Measurements from ENCODE around the gene BRMS1.

The BRMS1 gene

DNA sequence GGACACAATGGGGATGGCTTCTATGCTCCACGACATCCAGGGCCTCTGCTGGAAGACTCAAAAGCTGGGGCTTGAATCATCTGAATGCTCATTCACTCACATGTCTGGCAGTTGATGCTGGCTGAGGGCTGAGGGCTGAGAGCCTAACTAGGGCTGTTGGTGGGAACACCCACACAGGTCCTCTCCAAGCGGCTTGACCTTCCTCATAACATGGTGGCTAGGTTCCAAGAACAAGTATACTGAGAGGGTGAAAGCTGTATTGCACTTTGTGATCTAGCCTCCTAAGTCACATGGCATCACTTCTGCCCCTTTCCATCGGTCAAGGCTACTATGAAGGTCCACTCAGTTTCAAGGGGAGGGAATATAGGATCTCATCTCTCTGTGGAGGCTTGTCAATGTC lies 45.7 kb downstream of the BRMS1 start:
- no peak for TF ChIP-seq ZNF274 (IDR thresholded peaks at IDR 0.05; ENCODE audit: low read depth, low read length)
- no peak overlapping the region for H3K4me3 ChIP-seq (ENCODE audit: low read length)

- H3K4me3 ChIP-seq (ENCODE audit: low read length): no peak overlapping the region
- no peak for TF ChIP-seq ZNF274 (IDR thresholded peaks at IDR 0.05; ENCODE audit: low read depth, low read length)
These were observed 47.3 kb downstream of the BRMS1 start for GRCh38 chr11:66297610-66298009.

DNA sequence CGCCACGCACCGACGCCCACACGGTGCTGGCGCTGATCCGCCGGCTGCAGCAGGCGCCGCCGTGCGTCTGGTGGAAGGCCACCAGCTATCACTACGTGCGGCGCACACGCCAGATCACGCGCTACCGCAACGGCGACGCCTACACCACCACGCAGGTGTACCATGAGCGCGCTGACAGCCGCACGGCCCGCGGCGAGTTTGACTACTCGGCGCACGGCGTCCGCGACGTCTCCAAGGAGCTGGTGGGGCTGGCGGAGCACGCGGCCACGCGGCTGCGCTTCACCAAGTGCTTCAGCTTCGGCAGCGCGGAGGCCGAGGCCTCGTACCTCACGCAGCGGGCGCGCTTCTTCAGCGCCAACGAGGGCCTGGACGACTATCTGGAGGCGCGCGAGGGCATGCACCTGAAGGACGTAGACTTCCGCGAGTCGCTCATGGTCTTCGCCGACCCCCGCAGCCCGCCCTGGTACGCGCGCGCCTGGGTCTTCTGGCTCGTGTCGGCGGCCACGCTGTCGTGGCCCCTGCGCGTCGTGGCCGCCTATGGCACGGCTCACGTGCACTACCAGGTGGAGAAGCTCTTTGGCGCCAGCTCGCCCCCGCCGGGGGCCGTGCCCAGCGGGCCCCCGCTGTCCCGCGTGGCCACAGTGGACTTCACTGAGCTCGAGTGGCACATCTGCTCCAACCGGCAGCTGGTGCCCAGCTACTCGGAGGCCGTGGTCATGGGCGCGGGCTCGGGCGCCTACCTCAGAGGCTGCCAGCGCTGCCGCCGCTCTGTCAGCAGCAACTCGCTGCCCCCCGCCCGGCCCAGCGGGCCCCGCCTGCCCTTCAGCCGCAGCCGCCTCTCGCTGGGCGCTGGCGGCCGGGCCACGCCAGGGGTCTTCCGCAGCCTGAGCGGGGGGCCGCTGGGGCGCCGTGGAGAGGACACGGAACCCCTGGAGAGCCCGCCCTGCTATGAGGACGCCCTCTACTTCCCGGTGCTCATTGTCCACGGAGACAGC lies 50.0 kb downstream of the BRMS1 start:
- TF ChIP-seq ZNF274 (IDR thresholded peaks at IDR 0.05; ENCODE audit: low read depth, low read length): no peak
- no peak overlapping the region for H3K4me3 ChIP-seq (ENCODE audit: low read length)

DNA sequence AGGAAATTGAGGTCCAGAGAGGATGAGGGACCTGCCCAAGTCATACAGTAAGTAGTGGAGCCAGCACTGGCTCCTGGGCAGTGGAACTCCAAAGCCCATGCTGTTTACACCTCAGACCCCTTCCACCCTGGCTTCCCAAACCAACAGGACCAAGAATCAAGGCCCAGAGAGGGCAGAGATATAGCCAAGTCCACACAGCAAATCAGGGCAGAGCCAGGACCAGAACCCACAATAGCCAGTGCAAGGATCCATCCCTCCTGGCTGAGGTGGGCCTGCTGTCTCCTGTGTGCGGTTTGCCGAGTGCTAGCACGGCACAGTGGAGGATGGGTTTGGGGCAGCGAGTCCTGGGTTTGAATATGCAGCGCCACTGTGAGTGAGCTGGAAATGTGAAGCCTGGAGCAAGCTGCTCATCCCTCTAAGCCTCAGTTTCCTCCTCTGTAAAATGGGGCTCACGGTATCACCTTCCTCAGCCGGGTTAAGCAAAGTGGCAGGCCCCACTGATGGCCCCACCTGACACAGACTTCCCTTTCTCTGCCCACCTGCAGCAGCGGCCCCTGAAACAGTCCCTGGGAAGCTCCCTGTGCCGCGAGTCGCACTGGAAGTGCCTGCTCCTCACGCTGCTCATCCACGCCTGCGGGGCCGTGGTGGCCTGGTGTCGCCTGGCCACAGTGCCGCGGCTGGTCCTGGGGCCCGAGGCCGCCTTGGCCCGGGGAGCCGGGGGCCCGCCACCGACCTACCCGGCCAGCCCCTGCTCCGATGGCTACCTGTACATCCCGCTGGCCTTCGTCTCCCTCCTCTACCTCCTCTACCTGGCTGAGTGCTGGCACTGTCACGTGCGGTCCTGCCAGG lies 50.9 kb downstream of the BRMS1 start:
- H3K4me3 ChIP-seq (ENCODE audit: low read length): no peak overlapping the region
- TF ChIP-seq ZNF274 (IDR thresholded peaks at IDR 0.05; ENCODE audit: low read depth, low read length): no peak

- no peak for TF ChIP-seq ZNF274 (IDR thresholded peaks at IDR 0.05; ENCODE audit: low read depth, low read length)
- no peak overlapping the region for H3K4me3 ChIP-seq (ENCODE audit: low read length)
These were observed 51.6 kb downstream of the BRMS1 start for GRCh38 chr11:66293352-66293751.

- no peak for TF ChIP-seq ZNF274 (IDR thresholded peaks at IDR 0.05; ENCODE audit: low read depth, low read length)
- no peak overlapping the region for H3K4me3 ChIP-seq (ENCODE audit: low read length)
These were observed 52.2 kb downstream of the BRMS1 start for GRCh38 chr11:66292543-66293332.

- TF ChIP-seq ZNF274 (IDR thresholded peaks at IDR 0.05; ENCODE audit: low read depth, low read length): no peak
- no peak within 1 kb of the TSS for H3K4me3 ChIP-seq (ENCODE audit: low read length)
These were observed 53.0 kb downstream of the BRMS1 start, which contains the start of gene TMEM151A for GRCh38 chr11:66291706-66292542. Gene TMEM151A, plus strand, starts transcription at chr11:66291894. Its CDS starts 120 bp downstream, at chr11:66292014.

- no peak for TF ChIP-seq ZNF274 (IDR thresholded peaks at IDR 0.05; ENCODE audit: low read depth, low read length)
- H3K4me3 ChIP-seq (ENCODE audit: low read length): no peak overlapping the region
These were observed 53.6 kb downstream of the BRMS1 start for GRCh38 chr11:66291303-66291705.

DNA sequence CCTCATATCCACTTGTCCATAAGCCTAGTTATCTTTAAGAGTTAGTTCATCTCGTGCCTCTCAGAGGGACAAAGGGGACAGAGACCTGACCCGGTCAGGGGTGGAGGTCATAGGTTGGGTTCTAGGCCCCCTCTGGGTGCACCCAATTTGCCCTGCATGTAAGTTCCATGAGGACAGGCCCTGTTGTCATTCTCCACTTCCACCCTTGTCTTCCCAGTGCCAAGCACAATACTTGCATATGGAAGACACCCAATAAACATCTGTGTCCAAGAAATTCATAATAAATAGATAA lies 54.6 kb downstream of the BRMS1 start:
- TF ChIP-seq ZNF274 (IDR thresholded peaks at IDR 0.05; ENCODE audit: low read depth, low read length): no peak
- H3K4me3 ChIP-seq (ENCODE audit: low read length): no peak overlapping the region

GRCh38 chr11:66289548-66290329 lies 55.2 kb downstream of the BRMS1 start:
- peak overlapping the region; percentile 68; the same call in 1 of the 2 replicates for H3K4me3 ChIP-seq (ENCODE audit: low read length)
- no peak for TF ChIP-seq ZNF274 (IDR thresholded peaks at IDR 0.05; ENCODE audit: low read depth, low read length)

- H3K4me3 ChIP-seq (ENCODE audit: low read length): peak within 1 kb of the TSS; percentile 81
- TF ChIP-seq ZNF274 (IDR thresholded peaks at IDR 0.05; ENCODE audit: low read depth, low read length): no peak
These were observed 56.0 kb downstream of the BRMS1 start, which contains the start of gene YIF1A for GRCh38 chr11:66288671-66289547. Gene YIF1A, minus strand, starts transcription at chr11:66289143. Its CDS starts 158 bp downstream, at chr11:66288985.
